ENCODE data around the gene BCOR.

Gene BCOR

DNA sequence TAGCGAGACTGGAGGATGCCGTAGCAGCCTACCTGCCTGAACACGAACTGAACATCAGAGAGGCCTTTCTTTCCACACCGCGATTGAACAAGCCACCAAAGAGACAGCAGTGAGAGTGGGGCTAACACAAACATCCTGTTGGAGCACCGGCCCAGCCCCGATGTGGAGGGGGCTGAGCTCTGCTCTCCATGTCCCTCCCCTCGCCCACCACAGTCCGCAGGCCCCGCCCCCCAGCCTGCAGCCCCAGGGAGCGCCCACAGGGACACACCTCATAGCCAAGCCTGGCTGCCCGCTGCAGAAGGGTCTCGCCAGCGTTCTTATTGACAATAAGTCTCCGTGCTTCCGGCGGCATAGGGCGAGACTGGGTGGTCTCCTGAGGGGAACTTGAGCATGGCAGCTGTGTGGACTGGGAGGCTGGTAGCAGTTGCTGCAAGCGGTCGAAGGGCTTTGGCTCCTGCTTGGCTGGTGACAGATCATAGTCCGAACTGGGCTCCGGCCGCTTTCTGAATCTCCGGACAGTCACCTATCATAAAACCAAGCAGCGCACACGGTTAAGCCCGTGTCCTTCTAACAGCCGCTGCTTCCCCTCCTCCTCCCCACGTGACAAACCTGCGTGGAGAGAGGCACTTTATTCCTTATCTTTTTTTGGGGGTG lies 35.8 kb downstream of the BCOR start:
- no peak for DNase-seq

DNA sequence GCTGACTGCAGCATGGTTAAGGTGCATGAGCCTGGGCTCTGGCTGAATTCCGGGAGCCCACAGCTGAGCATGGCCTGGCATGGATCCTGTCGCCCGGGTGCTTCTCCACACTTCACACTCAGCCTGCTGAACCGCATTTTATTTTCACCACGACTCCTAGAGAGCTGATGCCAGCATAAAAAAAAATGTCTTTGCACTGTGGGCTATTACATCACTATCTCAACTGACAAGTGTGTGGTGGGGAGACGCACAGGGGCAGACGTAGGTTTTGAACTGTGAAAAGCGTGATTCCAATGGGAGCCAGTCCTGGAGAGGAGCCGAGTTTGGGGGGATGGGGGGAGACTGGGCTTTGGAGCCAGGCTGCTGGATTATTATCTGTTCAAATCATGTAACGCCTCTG lies 36.8 kb downstream of the BCOR start:
- DNase-seq, result no peak

DNA sequence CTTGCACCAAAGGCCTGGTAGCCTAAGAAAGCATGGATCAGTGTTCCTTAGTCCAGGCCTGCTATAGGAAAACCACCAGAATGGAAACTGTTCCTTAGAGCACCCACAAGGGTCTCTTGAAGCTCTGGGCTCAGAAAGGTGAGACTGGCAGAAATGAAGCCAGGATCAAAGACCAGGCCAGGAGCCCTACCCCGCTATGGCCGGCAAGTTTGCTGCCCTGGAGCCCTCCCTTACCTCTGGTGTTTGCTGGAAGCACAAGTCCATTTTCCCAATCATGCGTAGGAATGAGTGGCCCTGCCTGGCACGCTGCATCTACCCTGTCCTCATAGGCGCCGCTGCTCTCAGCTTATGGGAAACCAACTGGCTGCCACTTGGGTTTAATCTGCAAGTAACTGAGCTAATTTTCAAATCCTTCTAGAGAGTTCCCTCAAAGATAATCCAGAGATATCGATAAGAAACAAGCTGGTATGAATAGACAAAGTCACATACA lies 37.4 kb downstream of the BCOR start:
- DNase-seq, result no peak

DNA sequence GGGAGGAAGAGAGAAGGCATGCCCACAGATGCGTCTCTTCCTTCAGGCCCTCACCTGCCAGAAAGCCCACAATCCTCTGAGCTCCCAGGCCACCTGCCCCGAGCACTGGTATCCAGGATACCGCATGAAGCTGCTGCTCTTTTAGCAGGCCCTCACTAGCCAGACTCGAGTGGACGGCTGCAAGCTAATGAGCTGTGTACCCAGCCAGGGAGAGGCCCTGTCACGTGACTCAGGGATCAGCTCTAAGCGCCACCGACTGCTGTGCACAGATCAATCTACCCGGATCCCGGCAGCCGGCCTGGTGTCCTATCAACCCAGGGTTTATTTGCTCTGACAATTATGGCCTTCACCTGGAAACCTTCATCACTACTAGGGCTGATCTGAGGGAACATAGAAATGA lies 39.0 kb downstream of the BCOR start:
- DNase-seq, result no peak

DNA sequence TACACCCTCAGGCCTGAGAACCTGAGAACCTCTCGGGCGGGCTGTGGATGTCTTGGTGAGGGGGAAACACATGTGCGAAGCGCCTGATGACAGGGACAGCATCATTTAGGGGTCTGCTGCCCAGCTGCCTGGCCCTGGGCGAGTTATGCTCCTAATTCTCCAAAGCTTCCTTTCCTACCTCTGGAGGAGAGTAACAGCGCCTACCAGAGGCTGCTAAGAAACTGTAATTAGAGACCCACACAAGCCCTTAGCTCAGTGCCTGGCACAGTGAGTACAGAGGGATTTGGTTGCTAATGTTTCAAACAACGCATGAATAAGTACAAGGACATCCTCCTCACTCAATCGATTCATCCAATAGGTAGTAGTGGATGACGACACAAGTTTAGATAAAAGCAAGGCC lies 40.4 kb downstream of the BCOR start:
- no peak for DNase-seq

DNA sequence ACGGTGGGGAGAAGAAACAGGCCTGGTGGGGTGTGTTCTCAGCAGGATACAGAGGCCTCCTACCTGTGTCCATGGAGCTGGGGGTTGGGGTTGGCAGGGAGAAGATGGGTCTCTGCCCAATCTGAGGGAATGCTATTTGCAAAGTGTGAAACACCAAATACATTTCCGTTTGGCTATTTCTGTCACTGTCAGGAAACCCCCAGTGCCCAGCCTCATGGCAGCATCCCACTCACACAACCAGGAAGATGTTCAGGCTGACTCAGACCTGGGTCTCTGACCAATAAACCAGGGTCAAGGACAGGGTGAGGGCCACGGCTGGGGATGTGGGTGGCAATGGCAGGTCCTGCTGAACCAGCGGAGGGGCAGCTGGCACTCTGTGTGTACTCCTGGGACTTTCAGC lies 41.3 kb downstream of the BCOR start:
- DNase-seq, result no peak

DNA sequence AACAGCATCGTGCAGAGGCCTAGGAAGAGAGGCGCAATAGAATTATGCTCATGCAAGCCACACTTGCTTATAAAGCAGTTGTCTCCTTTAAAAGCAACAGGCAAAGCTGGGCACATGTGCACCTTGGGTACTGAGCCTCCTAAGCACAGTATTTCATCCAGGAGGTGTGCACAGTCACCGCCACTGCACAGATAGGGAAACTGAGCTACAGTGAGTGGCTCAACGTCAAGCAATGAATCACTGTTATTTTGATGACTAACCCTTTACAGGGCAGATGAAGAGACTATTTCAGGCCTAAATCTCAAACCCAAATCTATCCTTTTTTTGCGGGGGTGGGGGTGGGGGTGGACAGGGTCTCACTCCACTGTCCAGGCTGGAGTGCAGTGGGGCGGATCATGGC lies 42.3 kb downstream of the BCOR start:
- DNase-seq, result no peak

DNA sequence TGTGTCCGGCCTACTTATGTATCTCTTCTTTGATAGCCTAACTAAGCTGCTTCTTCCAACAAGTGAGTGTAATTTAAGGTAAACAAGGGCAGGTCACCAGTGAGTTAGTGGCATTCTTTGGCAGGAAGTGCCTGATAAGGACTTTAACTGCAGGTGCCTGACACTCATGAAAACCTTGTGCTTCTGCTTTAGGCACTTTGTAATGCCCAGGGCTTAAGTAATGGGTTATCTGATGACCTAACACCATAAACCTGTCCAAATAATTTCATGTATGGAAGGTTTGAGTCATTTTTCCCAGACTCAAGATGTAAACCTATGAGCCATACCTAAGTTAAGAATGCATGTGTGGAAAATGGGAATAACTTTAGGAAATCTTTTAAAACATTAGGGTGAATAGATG lies 43.0 kb downstream of the BCOR start:
- DNase-seq, result no peak

DNA sequence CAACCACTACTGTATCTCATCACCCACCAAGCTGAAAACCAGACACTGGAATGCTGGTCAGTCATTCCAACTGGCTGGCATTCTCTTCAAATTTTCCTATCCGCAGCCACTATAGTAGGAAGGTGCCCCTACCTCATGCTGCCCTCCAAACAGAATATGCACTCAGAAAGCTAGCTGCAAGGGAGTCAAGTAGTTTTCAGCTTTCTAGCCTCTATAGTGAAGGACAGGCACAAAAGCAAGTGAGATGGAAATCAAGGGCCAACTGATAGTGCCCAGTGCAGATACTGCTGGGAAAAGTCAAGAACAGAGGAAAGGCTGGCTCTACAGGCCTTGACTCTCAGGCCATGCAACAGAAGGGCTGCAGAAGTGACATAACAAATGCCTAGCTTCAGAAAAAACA lies 47.2 kb downstream of the BCOR start:
- DNase-seq, result no peak

DNA sequence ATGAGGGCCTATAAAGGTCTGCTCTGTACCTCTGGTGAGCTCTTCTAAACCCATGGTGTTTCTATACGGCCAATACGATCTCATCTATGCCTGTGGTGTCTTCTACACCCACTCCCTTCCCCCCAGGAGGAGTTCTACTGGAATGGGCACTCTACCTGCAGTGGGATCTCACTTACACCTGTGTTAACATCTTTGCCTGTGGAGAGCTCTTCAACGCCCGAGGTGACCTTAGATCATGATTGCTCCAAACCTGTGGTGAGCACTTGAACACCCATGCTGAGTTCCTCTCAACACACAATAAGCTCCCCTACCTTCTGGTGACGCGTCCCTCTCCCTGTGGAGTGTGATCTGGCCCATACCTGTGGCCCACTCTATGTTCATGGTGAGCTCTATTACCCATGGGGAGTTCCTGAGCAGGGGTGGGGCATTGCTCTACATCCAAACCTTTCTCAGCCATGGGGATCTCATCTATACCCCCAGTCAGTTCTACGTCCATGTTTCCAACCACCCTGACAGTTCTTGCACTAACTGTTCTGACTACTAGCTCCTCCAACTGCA lies 48.6 kb downstream of the BCOR start:
- no peak for DNase-seq

DNA sequence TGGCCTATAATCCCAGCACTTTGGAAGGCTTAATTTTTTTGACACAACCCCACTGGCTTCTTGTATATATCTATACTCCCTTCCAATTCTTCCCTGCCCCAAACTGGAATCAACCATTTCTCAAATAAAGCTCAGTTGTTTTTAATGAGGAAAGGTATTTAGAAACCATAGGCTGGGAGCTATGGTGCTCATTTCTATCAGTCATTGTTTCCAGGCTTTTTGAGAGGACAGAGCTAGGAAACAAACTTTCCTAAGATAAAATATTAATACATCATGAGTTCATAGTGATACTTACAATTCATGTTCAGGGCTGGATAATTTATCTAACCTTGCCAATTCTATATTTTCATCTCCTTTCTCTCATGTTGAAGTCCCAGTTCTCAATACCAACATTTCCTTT lies 50.3 kb downstream of the BCOR start:
- no peak for DNase-seq

DNA sequence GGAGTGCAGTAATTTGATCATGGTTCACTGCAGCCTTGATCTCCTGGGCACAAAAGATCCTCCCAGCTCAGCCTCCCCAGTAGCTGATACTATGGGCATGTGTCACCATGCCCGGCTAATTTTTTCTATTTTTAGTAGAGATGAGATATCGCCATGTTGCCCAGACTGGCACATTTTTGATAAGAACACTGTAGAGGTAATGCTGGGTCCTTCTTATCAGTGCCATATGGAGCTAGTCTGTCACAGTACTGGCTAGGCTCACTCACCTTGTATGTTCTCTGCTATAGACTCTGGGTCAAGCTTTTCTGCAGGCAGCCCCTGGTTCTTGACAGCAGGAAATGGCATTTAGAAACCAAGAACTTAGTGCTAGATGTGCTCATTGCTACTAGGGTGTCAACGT lies 53.9 kb downstream of the BCOR start:
- no peak for DNase-seq

DNA sequence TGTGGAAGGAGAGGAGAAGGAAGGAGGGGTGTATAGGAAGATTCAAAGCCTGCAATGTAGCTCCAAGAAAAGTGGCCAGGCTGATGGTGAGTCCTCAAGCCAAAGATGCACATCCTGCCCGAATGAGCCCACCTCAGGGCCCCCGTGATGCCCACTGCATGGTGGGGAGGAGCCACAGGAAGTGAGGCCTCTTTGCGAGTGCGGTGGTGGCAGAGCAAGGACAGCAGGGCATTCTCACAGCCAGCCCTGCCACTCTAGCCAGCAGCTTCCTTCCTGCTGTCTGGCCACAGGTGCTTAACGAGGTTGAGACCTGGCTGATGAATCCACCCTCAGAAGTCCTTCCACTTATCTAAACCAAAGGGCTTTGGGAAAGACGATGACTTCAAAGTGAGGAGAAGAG lies 55.8 kb downstream of the BCOR start:
- no peak for DNase-seq

DNA sequence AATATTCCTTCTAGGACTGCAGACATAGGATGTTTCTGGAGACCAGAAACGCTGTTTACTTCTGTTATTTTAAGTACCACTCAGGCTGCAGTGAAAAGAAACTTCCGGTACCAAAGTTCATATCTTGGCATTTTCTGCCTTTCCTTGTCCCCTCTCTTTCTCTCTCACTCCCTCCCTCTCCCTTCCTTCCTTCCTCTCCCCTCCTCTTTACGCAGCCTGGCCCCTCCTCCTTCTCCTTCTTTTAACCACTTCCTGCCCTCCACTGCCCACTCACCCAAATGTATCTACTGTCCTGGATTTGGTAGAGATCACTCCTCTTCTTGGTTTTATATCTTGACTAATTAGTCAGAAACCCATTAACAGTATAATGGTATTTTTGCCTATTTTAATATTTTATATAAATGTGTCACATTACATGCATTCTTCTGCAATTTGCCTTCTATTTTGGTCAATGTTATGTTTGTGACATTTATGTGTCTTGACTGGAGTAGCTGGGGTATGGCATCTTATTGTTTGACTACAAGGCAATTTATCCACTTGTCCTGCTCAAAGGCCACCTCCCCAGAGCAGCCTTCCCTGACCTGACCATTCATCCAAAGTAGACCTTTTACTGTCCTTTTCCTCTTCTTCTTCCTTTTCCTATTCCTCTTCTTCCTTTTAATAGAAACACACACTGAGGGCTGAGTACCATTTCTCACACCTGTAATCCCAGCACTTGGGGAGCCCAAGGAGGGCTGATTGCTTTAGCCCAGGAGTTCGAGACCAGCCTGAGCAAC lies 56.9 kb downstream of the BCOR start:
- DNase-seq, result no peak

DNA sequence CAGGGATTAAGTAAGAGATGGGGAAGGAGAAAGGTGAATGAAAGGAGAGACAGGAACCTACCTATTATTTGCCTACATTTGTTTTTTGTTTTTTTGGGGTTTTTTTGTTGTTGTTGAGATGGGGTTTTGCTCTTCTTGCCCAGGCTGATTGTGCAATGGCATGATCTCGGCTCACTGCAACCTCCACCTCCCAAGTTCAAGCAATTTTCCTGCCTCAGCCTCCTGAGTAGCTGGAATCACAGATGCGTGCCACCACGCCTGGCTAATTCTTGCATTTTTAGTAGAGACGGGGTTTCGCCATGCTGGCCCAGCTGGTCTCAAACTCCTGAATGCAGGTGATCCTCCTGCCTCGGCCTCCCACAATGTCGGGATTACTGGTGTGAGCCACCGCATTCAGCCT lies 57.9 kb downstream of the BCOR start:
- DNase-seq, result no peak

DNA sequence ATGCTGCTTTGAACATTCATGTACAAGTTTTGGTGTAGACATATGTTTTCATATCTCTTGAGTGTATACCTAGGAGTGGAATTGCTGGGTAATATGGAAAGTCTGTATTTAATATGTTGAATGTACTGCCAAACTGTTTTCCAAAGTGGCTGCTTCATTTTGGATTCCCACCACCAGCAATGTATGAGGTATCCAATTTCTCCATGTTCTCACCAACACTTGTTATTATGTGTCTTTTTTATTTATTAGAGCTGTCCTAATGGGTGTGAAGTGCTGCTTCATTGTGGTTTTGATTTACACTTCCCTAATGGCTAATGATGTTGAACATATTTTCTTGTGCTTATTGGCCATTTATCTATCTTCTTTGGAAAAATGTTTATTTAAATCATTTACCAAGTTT lies 60.4 kb downstream of the BCOR start:
- no peak for DNase-seq

DNA sequence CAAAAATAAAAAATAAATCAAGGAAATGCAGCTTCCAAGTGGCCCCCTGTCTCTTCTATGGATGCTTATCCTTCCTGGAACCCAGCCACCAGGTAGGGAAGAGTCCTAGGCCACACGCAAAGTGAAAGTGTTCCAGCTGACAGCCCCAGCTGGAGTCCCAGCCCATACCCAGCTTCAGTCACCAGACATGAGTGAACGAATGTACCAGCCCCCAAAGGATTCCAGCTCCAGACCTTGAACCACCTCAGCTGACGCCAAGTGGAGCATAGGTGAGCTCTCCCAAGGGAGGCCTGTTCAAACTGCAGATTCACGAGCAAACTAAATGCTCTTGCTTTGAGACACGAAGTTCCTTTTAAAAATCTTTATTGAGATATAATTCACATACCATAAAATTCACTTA lies 62.0 kb downstream of the BCOR start:
- DNase-seq, result no peak

DNA sequence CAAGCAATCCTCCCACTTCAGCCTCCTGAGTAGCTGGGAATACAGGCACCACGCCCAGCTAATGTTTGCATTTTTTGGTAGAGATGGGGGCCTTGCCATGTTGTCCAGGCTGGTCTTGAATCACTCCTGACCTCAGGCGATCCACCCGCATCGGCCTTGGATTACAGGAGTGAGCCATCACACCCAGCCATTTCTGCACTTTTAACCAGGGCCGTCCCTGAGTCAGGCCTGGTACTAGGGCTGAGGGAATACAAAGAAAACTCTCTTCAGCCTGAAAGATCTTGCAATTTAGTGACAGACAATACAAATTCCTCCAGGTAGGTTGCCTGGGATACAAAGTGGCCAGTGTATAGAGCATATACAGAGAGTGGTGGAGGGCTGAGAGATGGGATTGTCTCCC lies 65.8 kb downstream of the BCOR start:
- no peak for DNase-seq

DNA sequence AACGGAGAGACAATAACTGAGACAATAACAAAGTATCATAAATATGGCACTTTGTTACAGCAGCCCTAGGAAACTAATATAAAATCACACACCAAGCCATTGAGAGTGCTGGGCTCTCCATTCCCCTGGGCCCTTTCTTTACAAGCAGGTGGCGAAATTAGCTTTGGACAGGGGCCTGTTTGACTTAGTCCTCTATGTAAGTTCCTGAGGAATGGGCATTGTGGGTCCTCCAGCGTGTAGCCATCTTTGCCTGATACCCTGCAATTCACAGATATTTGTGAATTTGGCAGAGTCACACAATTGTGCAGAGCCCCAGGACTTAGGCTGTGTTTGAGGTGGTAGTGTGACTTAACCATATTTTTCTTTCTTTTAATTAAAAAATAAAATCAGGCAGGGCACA lies 67.6 kb downstream of the BCOR start:
- DNase-seq, result no peak

DNA sequence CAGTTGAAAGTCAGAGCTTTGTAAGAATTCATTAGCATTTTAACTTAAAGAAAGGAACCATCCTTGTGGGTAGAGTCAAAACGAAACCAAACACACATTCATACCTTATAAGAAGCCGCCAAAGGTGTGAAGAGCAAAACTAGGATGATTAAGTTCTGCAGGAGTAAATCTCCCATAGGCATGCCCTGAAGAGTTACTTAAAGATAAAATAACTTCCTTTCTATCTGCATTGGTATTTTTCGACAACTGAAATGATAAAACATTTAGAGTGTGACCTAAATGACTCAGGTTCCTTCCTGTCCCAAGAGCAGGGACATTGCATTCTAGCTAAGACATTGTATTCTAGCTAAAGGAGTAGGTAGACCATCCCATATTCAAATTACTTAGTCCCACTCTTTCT lies 75.3 kb downstream of the BCOR start:
- DNase-seq, result no peak

DNA sequence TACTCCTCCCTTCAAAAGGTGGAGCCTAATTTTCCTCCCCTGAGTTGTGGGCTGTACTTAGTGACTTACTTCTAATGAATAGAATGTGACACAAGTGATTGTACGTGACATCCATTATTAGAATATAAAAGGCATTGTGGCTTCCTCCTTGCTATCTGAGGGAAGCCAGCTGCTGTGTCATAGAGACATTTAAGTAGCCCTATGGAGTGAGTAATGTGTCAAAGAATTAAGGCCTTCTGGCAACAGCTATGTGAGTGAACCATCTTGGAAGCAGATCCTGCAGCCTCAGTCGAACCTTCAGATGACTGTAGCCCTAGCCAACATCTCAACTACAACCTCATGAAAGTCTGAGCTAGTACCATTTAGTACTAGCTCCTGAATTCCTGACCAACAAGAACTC lies 76.1 kb downstream of the BCOR start:
- no peak for DNase-seq

DNA sequence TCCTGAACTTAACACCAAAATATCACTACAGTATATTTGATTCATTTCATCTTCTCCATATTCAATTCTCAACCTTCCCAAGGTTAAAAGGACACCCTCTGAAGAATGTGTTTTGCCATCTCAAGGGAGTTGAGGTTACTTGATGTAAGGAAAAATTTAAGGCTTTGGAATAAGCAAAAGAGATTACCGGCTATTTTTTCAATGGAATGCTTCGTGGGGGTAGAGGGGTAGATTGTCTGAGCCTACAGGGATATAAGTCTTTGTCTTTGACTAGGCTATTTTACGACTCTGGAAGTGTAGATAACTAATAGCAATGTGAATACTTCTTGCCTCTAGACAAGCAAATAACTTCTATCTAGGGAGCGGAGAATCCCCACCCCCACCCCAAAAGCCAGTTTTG lies 78.2 kb downstream of the BCOR start:
- no peak for DNase-seq

DNA sequence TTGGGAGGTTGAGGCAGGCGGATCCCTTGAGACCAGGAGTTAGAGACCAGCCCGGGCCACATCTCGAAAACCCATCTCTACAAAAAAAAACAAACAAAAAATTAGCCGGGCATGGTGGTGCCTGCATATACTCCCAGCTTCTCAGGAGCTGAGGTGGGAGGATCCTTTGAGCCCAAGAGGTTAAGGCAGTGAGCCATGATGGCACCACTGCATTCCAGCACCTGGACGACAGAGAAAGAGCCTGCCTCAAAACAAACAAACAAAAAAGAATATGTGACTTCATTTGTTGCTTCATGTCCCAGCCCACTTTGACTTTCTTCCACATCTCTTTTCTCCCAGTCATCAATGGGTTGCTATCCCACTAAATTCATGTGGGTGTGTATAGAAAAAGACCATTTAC lies 79.7 kb downstream of the BCOR start:
- no peak for DNase-seq

DNA sequence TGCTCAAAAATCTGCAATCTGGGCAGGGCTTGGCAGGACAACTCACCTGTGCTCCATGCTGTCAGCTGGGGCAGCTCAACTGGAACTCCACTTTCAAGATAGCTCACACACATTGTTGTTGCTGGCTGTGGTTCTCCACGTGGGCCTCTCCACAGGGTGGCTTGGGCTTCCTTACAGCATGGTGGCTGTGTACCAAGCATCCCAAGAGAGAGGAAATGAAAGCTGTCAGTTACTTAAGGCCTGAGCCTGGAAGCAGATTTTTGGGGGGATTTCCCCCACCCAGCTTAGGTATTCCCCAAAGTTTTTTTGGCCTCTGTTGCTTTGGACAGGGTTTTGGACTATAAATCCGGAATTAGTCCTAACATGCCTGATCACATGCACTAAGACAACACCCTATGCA lies 81.0 kb downstream of the BCOR start:
- DNase-seq, result no peak

DNA sequence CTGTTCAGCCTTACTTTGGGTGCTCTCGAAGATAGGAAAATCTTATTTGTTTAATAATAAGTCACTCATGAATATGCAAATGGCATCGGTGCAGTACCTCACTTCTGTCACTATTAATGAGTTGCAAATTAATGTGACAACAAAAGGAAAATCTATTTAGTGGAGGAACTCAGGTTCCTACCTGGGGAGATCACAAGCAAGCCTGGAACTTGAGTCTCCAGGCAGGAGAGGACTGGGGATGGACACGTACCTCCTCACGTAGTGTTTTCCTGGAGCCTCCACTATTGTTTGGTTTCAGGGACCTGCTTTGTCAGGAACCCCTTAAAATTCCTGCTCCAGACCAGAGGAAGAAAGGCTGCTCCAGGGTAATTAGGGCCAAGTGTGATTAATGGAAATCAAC lies 82.1 kb downstream of the BCOR start:
- DNase-seq, result no peak
